HG02852 (cell line): ENCODE results near the gene IL36B.

Experiments
- ATAC-seq: cut with Tn5 transposase; IDR thresholded peaks from one replicate; pipeline ENCODE4 v1.9.1; 2021; ENCODE audit warnings: mild to moderate bottlenecking, moderate library complexity; ENCODE audit not compliant: unreplicated experiment

Gene IL36B

DNA sequence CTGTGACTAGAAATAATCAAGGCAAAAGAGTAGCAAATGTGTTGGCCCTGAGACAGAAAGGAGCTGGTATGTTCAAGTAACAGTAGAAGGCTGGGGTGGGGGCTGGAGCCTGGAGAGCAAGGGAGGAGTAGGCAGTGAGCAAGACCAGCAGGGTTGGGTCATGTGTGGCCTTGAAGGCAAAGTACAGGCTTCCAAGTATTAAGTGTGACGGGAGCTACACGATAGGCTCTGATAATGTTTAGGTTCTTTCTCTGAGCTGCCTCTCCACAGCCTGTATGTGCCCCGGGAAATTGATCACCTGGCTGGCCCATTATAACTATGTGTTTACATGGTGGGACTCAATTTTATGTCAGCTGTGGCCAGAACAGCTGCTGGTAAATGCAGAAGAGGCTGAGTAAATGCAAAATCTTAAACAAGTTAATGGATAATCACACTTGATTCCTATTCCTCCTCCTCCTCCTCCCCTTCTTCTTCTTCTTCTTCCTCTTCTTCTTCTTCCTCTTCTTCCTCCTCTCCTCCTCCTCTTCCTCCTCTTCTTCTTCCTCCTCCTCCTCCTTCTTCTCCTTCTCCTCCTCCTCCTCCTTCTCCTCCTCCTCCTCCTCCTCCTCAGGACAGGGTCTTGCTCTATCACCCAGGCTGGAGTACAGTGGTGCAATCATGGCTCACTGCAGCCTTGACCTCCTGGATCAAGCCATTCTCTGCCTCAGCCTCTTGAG is 24.4 kb upstream of the IL36B start:
- ATAC-seq, result no peak

- no peak for ATAC-seq
Observed at GRCh38 chr2:113075600-113075999, 22.9 kb upstream of the IL36B start.

DNA sequence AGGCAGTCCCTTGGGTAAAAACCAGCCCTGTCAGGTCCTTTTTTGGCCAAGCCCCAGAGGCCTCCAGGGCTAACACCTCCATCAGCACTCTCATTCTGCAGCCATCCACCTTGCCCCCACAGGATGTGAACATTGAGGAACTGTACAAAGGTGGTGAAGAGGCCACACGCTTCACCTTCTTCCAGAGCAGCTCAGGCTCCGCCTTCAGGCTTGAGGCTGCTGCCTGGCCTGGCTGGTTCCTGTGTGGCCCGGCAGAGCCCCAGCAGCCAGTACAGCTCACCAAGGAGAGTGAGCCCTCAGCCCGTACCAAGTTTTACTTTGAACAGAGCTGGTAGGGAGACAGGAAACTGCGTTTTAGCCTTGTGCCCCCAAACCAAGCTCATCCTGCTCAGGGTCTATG is 22.4 kb upstream of the IL36B start:
- no peak for ATAC-seq

DNA sequence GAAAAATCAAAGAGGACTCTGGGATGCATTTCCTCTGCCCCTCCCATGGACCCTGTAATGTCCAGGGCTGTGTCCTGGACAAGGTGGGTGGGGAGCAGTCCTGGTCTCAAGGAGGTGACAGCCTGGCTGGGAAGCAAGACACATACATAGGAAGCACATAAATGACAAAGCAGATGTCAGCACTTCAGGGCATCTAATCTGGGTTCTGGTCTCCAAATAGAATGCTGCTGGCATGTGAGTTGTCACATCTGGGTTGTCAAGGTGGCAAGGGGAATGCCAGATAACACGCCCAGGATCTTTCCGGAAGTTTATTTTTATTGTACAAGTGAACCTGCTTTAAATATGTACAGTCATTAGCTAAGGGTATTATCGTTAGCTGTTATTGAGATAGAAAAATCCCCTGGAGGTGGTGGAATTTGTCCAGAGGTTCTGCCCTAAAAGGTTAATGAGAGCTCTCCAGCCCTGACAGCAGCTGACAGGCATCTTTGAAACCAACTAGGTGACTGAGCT is 20.7 kb upstream of the IL36B start:
- no peak for ATAC-seq

DNA sequence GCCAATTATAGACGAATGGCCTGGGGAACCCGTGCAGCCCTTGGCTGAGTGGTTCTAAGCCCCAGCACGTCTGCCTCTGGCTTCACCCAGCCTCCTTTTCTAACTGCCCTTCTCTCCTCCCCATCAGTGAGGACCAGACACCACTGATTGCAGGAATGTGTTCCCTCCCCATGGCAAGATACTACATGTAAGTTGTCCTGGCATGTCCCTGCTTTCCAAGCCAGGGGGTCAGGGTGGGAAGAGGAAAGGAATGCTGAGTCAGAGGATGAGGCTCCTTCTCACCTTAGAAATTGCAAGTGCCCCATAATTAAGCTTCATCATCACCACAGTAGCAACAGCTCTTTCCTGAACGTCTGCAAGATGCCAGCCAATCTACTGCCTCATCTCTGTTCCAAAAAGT is 19.9 kb upstream of the IL36B start:
- ATAC-seq, result no peak

DNA sequence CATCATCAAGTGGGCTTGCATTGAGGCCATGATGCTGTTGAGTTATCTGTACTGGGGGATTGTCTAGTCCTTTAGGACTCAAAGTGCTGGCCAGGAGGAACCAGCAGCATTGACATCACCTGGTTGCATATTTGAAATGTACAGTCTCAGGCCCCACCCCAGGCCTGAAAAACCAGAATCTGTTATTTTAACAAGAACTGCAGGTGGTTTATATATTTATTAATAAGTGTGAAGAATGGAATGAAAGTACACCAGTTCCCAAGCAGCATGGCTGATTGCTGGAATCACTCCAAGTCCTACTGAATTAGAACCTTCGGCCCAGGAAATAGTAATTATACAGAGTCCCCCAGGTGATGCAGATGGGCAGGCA is 17.9 kb upstream of the IL36B start:
- no peak for ATAC-seq

DNA sequence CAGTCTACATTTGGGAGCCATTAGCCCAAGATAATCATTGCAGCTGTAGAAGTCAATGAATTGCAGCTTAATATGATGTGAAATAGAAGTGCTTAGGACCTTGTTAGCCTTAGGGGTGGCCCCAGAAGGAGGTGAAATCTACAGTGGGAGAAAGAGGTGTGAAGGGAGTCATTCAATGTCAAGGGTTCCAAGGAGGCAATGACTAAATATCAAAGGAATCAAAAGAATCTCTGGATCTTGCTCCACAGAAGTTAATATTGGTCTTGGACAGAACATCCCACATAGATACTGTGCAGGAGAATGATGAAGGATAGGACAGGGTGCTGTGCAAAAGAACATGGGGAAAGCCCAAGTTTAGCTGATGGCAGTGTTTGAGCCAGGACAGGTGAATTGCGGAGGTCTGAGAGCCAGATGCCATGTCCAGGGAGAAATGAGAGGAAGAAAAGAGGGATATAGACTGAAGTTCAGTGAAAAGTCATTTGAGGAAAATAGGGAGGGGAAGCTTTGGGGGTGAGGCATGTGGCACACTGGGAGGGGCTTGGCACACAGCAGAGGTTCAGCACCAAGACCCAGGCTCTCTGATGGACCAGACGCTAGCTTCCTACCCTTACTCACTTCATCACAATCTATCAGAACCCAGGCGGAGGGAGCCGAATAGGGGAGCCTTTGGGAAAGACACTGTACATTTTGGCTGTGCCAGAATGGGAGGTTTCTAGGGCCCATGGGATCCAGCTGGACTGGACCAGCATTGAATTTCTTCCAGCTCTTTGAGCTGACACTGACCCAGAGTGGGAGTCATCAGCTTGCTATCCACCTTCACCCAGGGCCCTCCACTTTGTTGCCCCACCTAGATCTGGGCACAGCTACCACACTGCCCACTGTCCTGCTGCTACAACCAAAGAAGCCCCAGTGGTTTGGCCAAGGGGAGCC is 17.3 kb upstream of the IL36B start:
- no peak for ATAC-seq

- no peak for ATAC-seq
Observed at GRCh38 chr2:113068706-113069485, 16.2 kb upstream of the IL36B start.

DNA sequence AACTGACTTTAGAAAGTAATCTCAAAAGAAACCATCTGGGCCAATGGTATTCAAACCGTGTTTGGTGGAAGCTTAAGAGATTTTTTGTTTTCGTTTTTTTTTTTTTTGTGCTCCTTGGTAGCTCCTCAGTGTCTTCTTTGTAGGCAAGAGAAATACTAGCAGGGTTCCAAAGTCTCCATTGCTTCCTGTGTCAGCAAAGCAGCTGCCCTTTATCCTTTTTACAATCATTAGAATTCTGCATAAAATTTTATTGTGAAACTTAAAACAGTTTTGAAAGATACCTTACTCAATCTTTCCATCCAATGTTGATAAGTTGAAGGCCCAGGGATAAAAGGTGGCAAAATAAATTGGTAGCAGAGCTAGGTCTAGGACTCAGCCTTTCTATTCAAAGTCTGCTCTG is 15.6 kb upstream of the IL36B start:
- no peak for ATAC-seq

GRCh38 chr2:113067681-113068080 is 15.0 kb upstream of the IL36B start, which contains the start of gene IL1F10:
IL1F10 (plus strand) TSS chr2:113067970; CDS start chr2:113072739, 4,769 bp downstream.
- no peak for ATAC-seq

GRCh38 chr2:113064898-113065297 is 12.2 kb upstream of the IL36B start:
- ATAC-seq, result no peak

- no peak for ATAC-seq
Observed at GRCh38 chr2:113064281-113064680, 11.6 kb upstream of the IL36B start.

DNA sequence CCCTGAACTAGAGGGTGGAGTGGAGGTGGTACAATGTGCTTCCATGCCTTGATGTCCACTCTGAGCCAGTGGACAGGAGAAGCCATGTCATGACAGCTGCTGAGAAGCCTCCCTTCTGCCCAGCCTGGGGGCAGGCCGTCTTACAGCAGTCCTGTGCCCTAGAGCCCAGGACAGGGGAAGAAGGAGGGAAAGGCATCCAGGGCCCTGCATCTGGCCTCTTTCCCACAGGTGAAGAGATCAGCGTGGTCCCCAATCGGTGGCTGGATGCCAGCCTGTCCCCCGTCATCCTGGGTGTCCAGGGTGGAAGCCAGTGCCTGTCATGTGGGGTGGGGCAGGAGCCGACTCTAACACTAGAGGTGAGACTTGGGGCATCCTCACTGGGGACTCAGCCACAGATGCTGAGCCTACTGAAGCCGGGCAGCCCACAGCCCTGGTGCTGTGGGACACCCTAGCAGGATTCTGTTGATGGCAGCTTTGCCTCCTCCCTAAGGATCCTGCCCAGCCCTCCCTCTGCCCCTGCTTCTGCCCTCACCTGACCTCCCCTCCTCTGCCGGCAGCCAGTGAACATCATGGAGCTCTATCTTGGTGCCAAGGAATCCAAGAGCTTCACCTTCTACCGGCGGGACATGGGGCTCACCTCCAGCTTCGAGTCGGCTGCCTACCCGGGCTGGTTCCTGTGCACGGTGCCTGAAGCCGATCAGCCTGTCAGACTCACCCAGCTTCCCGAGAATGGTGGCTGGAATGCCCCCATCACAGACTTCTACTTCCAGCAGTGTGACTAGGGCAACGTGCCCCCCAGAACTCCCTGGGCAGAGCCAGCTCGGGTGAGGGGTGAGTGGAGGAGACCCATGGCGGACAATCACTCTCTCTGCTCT is 9.5 kb upstream of the IL36B start:
- no peak for ATAC-seq

- no peak for ATAC-seq
Observed at GRCh38 chr2:113061241-113061640, 8.6 kb upstream of the IL36B start.

DNA sequence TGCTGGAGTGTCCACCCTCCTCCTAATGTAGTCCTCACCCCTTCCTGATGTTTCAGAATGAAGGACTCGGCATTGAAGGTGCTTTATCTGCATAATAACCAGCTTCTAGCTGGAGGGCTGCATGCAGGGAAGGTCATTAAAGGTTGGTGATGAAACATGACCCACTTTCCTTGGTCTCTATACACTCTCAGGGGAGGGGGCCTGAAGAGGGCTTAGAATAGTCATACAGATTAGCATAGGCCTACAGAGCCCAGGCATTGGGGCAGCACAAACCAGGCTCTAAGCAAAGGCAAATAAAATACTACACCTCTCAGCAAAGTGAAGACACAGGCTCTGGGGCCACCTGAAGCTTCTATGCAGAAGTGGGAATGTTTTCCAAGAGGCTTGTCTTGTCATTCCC is 8.1 kb upstream of the IL36B start:
- ATAC-seq, result no peak

DNA sequence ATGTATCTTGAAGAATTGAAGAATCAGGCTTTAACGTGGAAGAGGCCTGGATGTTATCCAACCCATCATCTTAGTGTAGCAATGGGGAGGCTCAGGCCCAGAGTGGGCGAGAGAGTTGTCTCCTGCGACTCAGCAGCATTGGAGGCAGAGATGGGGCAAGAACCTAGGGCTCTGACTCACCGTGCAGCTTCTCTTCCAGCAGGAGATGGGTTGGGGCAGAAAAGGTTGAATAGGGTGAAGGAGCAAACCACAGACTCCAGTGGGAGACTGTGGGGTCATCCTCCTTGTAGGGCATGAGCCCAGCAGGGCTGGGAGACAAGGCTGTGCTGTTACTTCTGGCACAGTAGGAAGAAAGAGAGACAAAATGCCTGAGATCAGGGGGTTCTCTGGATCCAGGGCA is 7.7 kb upstream of the IL36B start:
- no peak for ATAC-seq

- no peak for ATAC-seq
Observed at GRCh38 chr2:113058998-113059960, 6.6 kb upstream of the IL36B start, which contains the start of gene IL36RN. IL36RN (plus strand) TSS chr2:113059198; CDS start chr2:113059439, 241 bp downstream.

DNA sequence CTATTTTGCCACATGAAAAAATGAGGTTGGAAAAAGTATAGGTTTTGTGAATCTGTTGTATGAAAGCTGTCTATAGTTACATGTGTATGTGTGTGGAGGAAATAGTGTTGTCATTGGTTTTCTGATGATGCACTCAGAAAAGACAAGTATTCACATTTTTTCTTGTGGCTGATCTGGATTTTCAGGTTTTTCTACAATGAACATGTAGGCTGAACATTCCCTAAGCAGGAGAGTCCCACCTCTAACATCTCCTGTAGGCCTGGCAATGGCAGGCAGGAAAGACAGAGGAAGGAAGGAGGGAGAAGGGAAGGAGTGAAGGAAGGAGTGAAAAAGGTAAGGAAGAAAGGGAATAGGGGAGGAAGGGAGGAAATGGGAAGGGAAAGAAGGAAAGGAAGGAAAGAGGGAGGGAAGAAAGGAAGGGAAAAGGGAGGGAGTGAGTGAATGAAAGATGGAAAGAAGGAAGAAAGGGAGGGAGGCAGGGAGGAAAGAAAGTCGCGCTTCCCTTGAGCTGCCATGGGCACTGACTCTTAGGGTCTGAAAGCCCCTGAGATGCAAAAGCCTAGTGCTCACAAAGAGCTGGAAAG is 5.8 kb upstream of the IL36B start:
- ATAC-seq, result no peak

GRCh38 chr2:113057117-113057516 is 4.5 kb upstream of the IL36B start:
- ATAC-seq, result no peak
